GM12878 (cell line): Measurements from ENCODE around the gene FAM228A. TPM values are rescaled to one million over a fixed set of nuclear protein-coding genes. Genes with fewer than 3 reads are reported as not detected.

Experiments
- ATAC-seq: fragments of 200-7000 bp; cut with Tn5 transposase; 3 replicates; pipeline ENCODE4 v1.9.1; 2020; ENCODE audit warnings: mild to moderate bottlenecking, moderate library complexity
- BruUV-seq: library from RNA; stranded (reverse); fragments of 400-500 nt; replicated peaks from 2 replicates; lab custom pipeline; 2021; lab: Mats Ljungman, UMichigan
- CTCF ChIA-PET: fragments of 300-600 bp; sonication (Branson Sonifier 250); formaldehyde crosslinking; extraction: SDS; loops from one replicate; lab custom pipeline; 2021; ENCODE audit warnings: inconsistent platforms; lab: Yijun Ruan, JAX
- POLR2A ChIA-PET: fragments of 350-600 bp; formaldehyde crosslinking; extraction: SDS; loops from one replicate; lab custom pipeline; 2021; ENCODE audit warnings: inconsistent platforms; lab: Charles Lee
- RAD21 ChIA-PET: fragments of 300-600 bp; sonication (Branson Sonifier 250); formaldehyde crosslinking; loops from one replicate; lab custom pipeline; 2023; ENCODE audit warnings: antibody characterized with exemption; ENCODE audit not compliant: unreplicated experiment; lab: Charles Lee
- SMC1A ChIA-PET: fragments of 300-600 bp; sonication (Branson Sonifier 250); formaldehyde crosslinking; loops from one replicate; lab custom pipeline; 2023; ENCODE audit not compliant: unreplicated experiment, uncharacterized antibody; lab: Charles Lee
- DNase-seq: peaks from one replicate; pipeline ENCODE4 v3.0.0-alpha.2; 2011; ENCODE audit warnings: low read depth, low spot score
- FAIRE-seq: peaks from 3 replicates; lab custom pipeline; 2011; peaks lifted over from hg19 to GRCh38; lab: Jason Lieb, UNC
- H2AFZ ChIP-seq: 2 replicates; pipeline ENCODE4 v1.6.0; 2011; ENCODE audit warnings: low read depth, low read length, control low read depth; ENCODE audit not compliant: control insufficient read depth
- H3K27ac ChIP-seq: 2 replicates; pipeline ENCODE4 v1.5.1; 2011; ENCODE audit warnings: control low read depth; ENCODE audit not compliant: control insufficient read depth, insufficient read depth
- H3K27me3 ChIP-seq, 2 experiments: replicated peaks in 1 of 2; 2 replicates each; pipeline versions ENCODE4 v1.6.0 to v1.6.1; 2011; ENCODE audit warnings: low read length in 1 of 2; ENCODE audit not compliant: control insufficient read depth in 2 of 2, insufficient read depth in 2 of 2
- H3K36me3 ChIP-seq, 2 experiments: 2 replicates each; pipeline ENCODE4 v1.5.1; 2011; ENCODE audit warnings: low read length in 1 of 2; ENCODE audit not compliant: control insufficient read depth in 2 of 2, insufficient read depth in 2 of 2
- H3K4me1 ChIP-seq: 2 replicates; pipeline ENCODE4 v1.6.1; 2011; ENCODE audit warnings: mild to moderate bottlenecking, low read length, moderate library complexity, mixed read lengths; ENCODE audit not compliant: control insufficient read depth, insufficient read depth
- H3K4me2 ChIP-seq: 2 replicates; pipeline ENCODE4 v1.6.0; 2011; ENCODE audit warnings: control low read depth; ENCODE audit not compliant: control insufficient read depth, insufficient read depth
- H3K4me3 ChIP-seq: fragments of 200-600 bp; sonication (generic); 2 replicates; pipeline ENCODE4 v1.5.1; 2016
- H3K79me2 ChIP-seq: 2 replicates; pipeline ENCODE4 v1.6.0; 2011; ENCODE audit warnings: low read length; ENCODE audit not compliant: control insufficient read depth, insufficient read depth
- H3K9ac ChIP-seq: 2 replicates; pipeline ENCODE4 v1.8.0; 2011; ENCODE audit warnings: low read length, control low read depth, mixed read lengths; ENCODE audit not compliant: control insufficient read depth, insufficient read depth
- H3K9me3 ChIP-seq: replicated peaks from 3 replicates; pipeline ENCODE4 v1.5.1; 2011; ENCODE audit warnings: mild to moderate bottlenecking, low read length; ENCODE audit not compliant: control insufficient read depth, insufficient read depth
- H4K20me1 ChIP-seq: 2 replicates; pipeline ENCODE4 v1.6.0; 2011; ENCODE audit not compliant: control insufficient read depth, insufficient read depth
- BCL11A ChIP-seq: IDR thresholded peaks from 2 replicates; pipeline ENCODE4 v1.6.1; 2011; ENCODE audit warnings: low read depth, low read length
- BHLHE40 ChIP-seq, 2 experiments: fragments of 450-650 bp in 1 of 2; IDR thresholded peaks; 2 replicates each; pipeline ENCODE4 v1.6.1; 2011 to 2017; ENCODE audit warnings: low read depth in 2 of 2, borderline replicate concordance in 1 of 2, improper control_type of control experiment in 1 of 2, low read length in 1 of 2, mild to moderate bottlenecking in 1 of 2
- CBFB ChIP-seq: IDR thresholded peaks from 2 replicates; pipeline ENCODE4 v1.6.1; 2016; ENCODE audit warnings: antibody characterized with exemption, low read depth
- CBX5 ChIP-seq: sonication (generic); IDR thresholded peaks from 2 replicates; pipeline ENCODE4 v1.6.1; 2016; ENCODE audit warnings: low read depth, moderate library complexity, mild to moderate bottlenecking, inconsistent platforms
- JUNB ChIP-seq: IDR thresholded peaks from 2 replicates; pipeline ENCODE4 v1.6.1; 2016; ENCODE audit warnings: antibody characterized with exemption, mild to moderate bottlenecking
- MYB ChIP-seq: fragments of 150-350 bp; IDR thresholded peaks from 2 replicates; pipeline ENCODE4 v1.6.1; 2014; ENCODE audit warnings: mild to moderate bottlenecking, low read depth, low read length, borderline replicate concordance
- ZNF24 ChIP-seq: fragments of 450-650 bp; IDR thresholded peaks from 2 replicates; pipeline ENCODE4 v1.6.1; 2017; ENCODE audit warnings: antibody characterized with exemption, mild to moderate bottlenecking
- WGBS: methylation state at CpG from one replicate; pipeline ENCODE4 v1.1.6; 2016; ENCODE audit warnings: low lambda C conversion rate; ENCODE audit not compliant: insufficient replicate concordance, insufficient coverage; ENCODE audit errors: missing lambda C conversion rate; 5-methylcytosine and 5-hydroxymethylcytosine counted together
- in situ Hi-C: fragments of 300-500 bp; cut with MboI; formaldehyde crosslinking; loops from 9 replicates; pipeline ENCODE4 v1.14.3; 2018; ENCODE audit warnings: mixed read lengths
- intact Hi-C: fragments of 100-400 bp; cut with micrococcal nuclease; formaldehyde crosslinking; loops from one replicate; pipeline ENCODE4 v1.14.2; 2022; ENCODE audit not compliant: unreplicated experiment
- polyA plus RNA-seq, 11 experiments: library from polyadenylated mRNA; depleted of rRNA in 4 of 11; unstranded in 6 of 11; stranded (reverse) in 5 of 11; fragments of >200 nt; fragmentation: Nextera tagmentation in 4 of 11; fragmentation: Illumina TruSeq in 1 of 11; extraction: Ambion mirVana in 4 of 11; extraction: Trizol in 1 of 11; gene quantifications; 1 replicate in 1 of 11; 2 replicates in 10 of 11; pipeline versions ENCODE4 v1.2.1 to v1.2.3, GENCODE V29; 2011 to 2016; ENCODE audit warnings: inconsistent platforms in 2 of 11, missing spikeins in 2 of 11, low read depth in 1 of 11
- total RNA-seq, 4 experiments: library from RNA; depleted of rRNA in 3 of 4; stranded (reverse); fragments of >200 nt in 3 of 4; fragmentation: Illumina TruSeq in 1 of 4; extraction: Trizol in 1 of 4; gene quantifications; 2 replicates each; pipeline versions ENCODE4 v1.2.1 to v1.2.3, GENCODE V29; 2013 to 2021
- TF ChIP-seq, protein P1 (sequence below): fragments of 450-650 bp; IDR thresholded peaks from 2 replicates; pipeline ENCODE4 v1.6.1; 2014; ENCODE audit warnings: mild to moderate bottlenecking
- TF ChIP-seq, protein P2 (sequence below): IDR thresholded peaks from 2 replicates; pipeline ENCODE4 v1.6.1; 2012; ENCODE audit warnings: low read length, inconsistent platforms

The FAM228A gene
- total and polyA plus RNA-seq, 10 of the 15 experiments (the other 5 are each of a cell fraction or from before 2014, with no cell fraction given), result 0.06 TPM; not detected in 9

DNA sequence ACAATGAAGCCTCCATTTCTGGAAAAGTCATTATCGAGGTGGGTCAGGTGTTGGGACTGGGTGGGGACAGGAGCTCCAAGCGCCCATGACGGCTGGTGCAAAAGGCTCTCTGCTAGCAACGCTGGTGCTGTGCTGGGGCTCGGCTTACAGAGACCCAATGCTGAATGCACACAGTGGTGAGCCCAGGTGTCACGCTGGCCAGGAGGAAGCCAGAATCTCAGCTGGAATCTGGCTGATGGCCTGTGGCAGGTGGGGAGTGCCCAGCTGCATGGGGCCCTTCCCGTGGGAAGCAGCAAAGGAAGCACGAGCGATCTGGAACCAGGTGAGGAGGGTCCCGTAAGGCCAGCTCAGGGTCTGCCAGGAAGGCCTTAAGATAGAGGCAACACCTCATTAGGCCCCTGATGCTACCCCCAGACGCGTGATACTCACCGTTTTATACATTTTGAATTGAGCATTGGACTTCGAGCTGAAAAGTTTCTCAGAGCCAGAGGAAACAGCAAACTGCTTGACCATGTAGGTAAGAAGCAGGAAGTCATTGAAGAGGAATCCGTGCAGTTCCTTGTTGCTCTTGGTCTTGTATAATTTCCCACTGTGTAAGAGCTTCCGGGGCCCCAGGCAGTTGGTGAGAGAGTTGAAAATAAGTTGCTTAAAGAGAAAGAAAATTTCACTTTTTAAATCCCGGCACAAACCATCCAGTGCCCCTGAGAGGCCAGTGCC lies 34.7 kb downstream of the FAM228A start:
- no peak overlapping the region for H3K4me2 ChIP-seq
- WGBS, result 96% methylated on average over 17 of the region's 17 CpGs
- H2AFZ ChIP-seq, result no peak overlapping the region
- no peak overlapping the region for H3K9ac ChIP-seq
- BruUV-seq, result no TSS peak
- no peak overlapping the region for H3K27ac ChIP-seq
- H3K4me1 ChIP-seq, result no peaks in the 10 kb centered on the region
- H3K4me3 ChIP-seq, result no peak overlapping the region
- POLR2A ChIA-PET, result no interaction called here
- H4K20me1 ChIP-seq, result no peaks in the 10 kb centered on the region
- SMC1A ChIA-PET, result interaction anchor here (1.0 to 1.6 kb wide), 3 partner anchors 14 to 133 kb away, joined by 3 read pairs; no protein-coding TSS in a partner anchor
- intact Hi-C loops, result no loop called here
- H3K9me3 ChIP-seq, result no peaks in the 10 kb centered on the region
- peaks cover 13 to 28% of the 10 kb centered on the region in 2 experiments; a peak in 3 of 4 replicates for H3K36me3 ChIP-seq
- no peak for DNase-seq
- TF ChIP-seq CBFB (no peak), CBX5 (no peak), BCL11A (no peak), JUNB (no peak), BHLHE40 (IDR thresholded peaks at IDR 0.05; ENCODE audit: borderline replicate concordance in 1 of 2, low read depth in 2 of 2, low read length in 1 of 2) (no peak), ZNF24 (no peak), MYB (no peak)
- TF ChIP-seq, protein P1, sequence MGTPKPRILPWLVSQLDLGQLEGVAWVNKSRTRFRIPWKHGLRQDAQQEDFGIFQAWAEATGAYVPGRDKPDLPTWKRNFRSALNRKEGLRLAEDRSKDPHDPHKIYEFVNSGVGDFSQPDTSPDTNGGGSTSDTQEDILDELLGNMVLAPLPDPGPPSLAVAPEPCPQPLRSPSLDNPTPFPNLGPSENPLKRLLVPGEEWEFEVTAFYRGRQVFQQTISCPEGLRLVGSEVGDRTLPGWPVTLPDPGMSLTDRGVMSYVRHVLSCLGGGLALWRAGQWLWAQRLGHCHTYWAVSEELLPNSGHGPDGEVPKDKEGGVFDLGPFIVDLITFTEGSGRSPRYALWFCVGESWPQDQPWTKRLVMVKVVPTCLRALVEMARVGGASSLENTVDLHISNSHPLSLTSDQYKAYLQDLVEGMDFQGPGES, result no peak
- TF ChIP-seq, protein P2, sequence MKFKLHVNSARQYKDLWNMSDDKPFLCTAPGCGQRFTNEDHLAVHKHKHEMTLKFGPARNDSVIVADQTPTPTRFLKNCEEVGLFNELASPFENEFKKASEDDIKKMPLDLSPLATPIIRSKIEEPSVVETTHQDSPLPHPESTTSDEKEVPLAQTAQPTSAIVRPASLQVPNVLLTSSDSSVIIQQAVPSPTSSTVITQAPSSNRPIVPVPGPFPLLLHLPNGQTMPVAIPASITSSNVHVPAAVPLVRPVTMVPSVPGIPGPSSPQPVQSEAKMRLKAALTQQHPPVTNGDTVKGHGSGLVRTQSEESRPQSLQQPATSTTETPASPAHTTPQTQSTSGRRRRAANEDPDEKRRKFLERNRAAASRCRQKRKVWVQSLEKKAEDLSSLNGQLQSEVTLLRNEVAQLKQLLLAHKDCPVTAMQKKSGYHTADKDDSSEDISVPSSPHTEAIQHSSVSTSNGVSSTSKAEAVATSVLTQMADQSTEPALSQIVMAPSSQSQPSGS, result no peak
- TF ChIP-seq, all 136 proteins: peak for 0
- Histone ChIP-seq H3K79me2 (no peaks in the 10 kb centered on the region), H3K27me3 (no peaks in the 10 kb centered on the region)
- ATAC-seq, result no peak
- ChIA-PET RAD21 (interaction anchor here (0.7 kb wide), 1 partner anchor 106 kb away, joined by 3 read pairs; no protein-coding TSS in a partner anchor), CTCF (no interaction called here)
- in situ Hi-C loops, result no loop called here
- no peak for FAIRE-seq
